Body of pancreas (tissue), 4 donors: ENCODE measurements around the gene KNSTRN. TPM values are rescaled to one million over a fixed set of nuclear protein-coding genes. Genes with fewer than 3 reads are reported as not detected.

ENCODE experiments used
- ATAC-seq: fragments of 150-250 bp; one replicate; pipeline ENCODE4 v1.9.1; 2016
- DNase-seq, 4 donors: peaks; one replicate each; pipeline ENCODE4 v3.0.0-alpha.2; 2019
- H3K27ac ChIP-seq, 4 donors: fragments of 200-600 bp; sonication (generic); 1 replicate in 3 of 4; 2 replicates in 1 of 4; pipeline versions ENCODE4 v1.5.1 to v1.6.1; 2016 to 2019; ENCODE audit warnings: mild to moderate bottlenecking in 1 of 4, mixed read lengths in 1 of 4, moderate library complexity in 1 of 4
- H3K27me3 ChIP-seq, 2 donors: fragments of 200-600 bp; sonication (generic); one replicate each; pipeline ENCODE4 v1.6.0; 2016; ENCODE audit warnings: mild to moderate bottlenecking in 1 of 2
- H3K36me3 ChIP-seq, 2 donors: fragments of 200-600 bp; sonication (generic); replicated peaks in 1 of 2; 2 replicates each; pipeline ENCODE4 v1.5.1; 2016; ENCODE audit warnings: low read depth in 2 of 2; ENCODE audit not compliant: insufficient read depth in 1 of 2
- H3K4me1 ChIP-seq: fragments of 200-600 bp; sonication (generic); one replicate; pipeline ENCODE4 v1.6.0; 2016
- H3K4me3 ChIP-seq, 2 donors: fragments of 200-600 bp; sonication (generic); 1 replicate in 1 of 2; 2 replicates in 1 of 2; pipeline ENCODE4 v1.5.1; 2016 to 2019
- H3K9me3 ChIP-seq, 3 donors: fragments of 200-600 bp; sonication (generic); 1 replicate in 2 of 3; 2 replicates in 1 of 3; pipeline ENCODE4 v1.5.1; 2016
- CTCF ChIP-seq, 7 experiments: fragments of 450-650 bp in 4 of 7; fragments of 200-600 bp in 3 of 7; sonication (generic) in 3 of 7; IDR thresholded peaks; one replicate each; pipeline ENCODE4 v1.5.1; 2016 to 2019; ENCODE audit warnings: antibody characterized with exemption in 7 of 7
- POLR2A ChIP-seq, 3 donors: fragments of 450-650 bp; IDR thresholded peaks; one replicate each; pipeline ENCODE4 v1.6.1; 2016; ENCODE audit warnings: antibody characterized with exemption in 3 of 3, mild to moderate bottlenecking in 2 of 3
- WGBS, 2 donors: methylation state at CpG; one replicate each; pipeline ENCODE4 v1.1.5; 2017; 5-methylcytosine and 5-hydroxymethylcytosine counted together
- intact Hi-C: fragments of 100-400 bp; cut with DNase I; formaldehyde crosslinking; loops from one replicate; pipeline ENCODE4 v1.15.1; 2023
- total RNA-seq, 2 donors: library from RNA; depleted of rRNA; stranded (reverse); fragments of >200 nt; gene quantifications; one replicate each; pipeline ENCODE4 v1.1.0, GENCODE V29; 2016

The KNSTRN gene
- total RNA-seq, 2 donors from 2014 or later = 3.3 to 5.7 TPM

- Histone ChIP-seq H3K27ac (no peak within 1 kb of the TSS), H3K4me1 (peaks cover 14% of the 10 kb centered on the region), H3K36me3 (no peaks in the 10 kb centered on the region), H3K27me3 (no peaks in the 10 kb centered on the region), H3K9me3 (no peaks in the 10 kb centered on the region), H3K4me3 (no peak within 1 kb of the TSS)
- WGBS, 2 donors = 2 to 42% methylated on average over 5 to 64 of the region's 82 CpGs
- ATAC-seq = peak; percentile 97
- DNase-seq = peak; percentile 87 to 90 (median 90)
- intact Hi-C loops = no loop called here
- TF ChIP-seq POLR2A (IDR thresholded peaks at IDR 0.05) (peak in 1 of 3 donors; percentile 13), CTCF (IDR thresholded peaks at IDR 0.05) (no peak)
Measured at GRCh38 chr15:40357723-40358470, 24.6 kb upstream of the KNSTRN start, which contains the start of gene DISP2. TSS of gene DISP2 (plus strand) at chr15:40358219. CDS start at chr15:40358322, 103 bp downstream.

- Histone ChIP-seq H3K27ac (no peak overlapping the region), H3K9me3 (no peaks in the 10 kb centered on the region), H3K27me3 (no peaks in the 10 kb centered on the region), H3K4me1 (peaks cover 14% of the 10 kb centered on the region), H3K36me3 (no peaks in the 10 kb centered on the region), H3K4me3 (no peak overlapping the region)
- DNase-seq = peak in 2 of 4 donors; percentile 10 to 25
- intact Hi-C loops = no loop called here
- WGBS, 2 donors = 18 to 21% methylated on average over 22 to 31 of the region's 31 CpGs
- peak; percentile 1 for ATAC-seq
- TF ChIP-seq POLR2A (IDR thresholded peaks at IDR 0.05) (no peak), CTCF (IDR thresholded peaks at IDR 0.05) (no peak)
Measured at GRCh38 chr15:40358471-40359353, 23.8 kb upstream of the KNSTRN start.

GRCh38 chr15:40360015-40360414, 22.5 kb upstream of the KNSTRN start:
- intact Hi-C loops = no loop called here
- WGBS, 2 donors = 83 to 84% methylated on average over 2 to 4 of the region's 4 CpGs
- Histone ChIP-seq H3K27ac (no peak overlapping the region), H3K27me3 (no peaks in the 10 kb centered on the region), H3K9me3 (no peaks in the 10 kb centered on the region), H3K4me1 (peaks cover 14% of the 10 kb centered on the region), H3K36me3 (no peaks in the 10 kb centered on the region), H3K4me3 (no peak overlapping the region)
- ATAC-seq (no peak), DNase-seq (no peak)
- TF ChIP-seq CTCF (IDR thresholded peaks at IDR 0.05) = no peak
- no peak for TF ChIP-seq POLR2A (IDR thresholded peaks at IDR 0.05)

- intact Hi-C loops = no loop called here
- no peak overlapping the region for H3K27ac ChIP-seq
- no peaks in the 10 kb centered on the region for H3K9me3 ChIP-seq
- DNase-seq = no peak
- H3K4me1 ChIP-seq = peaks cover 15% of the 10 kb centered on the region
- H3K4me3 ChIP-seq = no peak overlapping the region
- H3K36me3 ChIP-seq = no peaks in the 10 kb centered on the region
- ATAC-seq = no peak
- WGBS, 2 donors = 92 to 100% methylated on average over 1 to 2 of the region's 2 CpGs
- H3K27me3 ChIP-seq = no peaks in the 10 kb centered on the region
- no peak for TF ChIP-seq CTCF (IDR thresholded peaks at IDR 0.05)
- TF ChIP-seq POLR2A (IDR thresholded peaks at IDR 0.05) = no peak
Measured at GRCh38 chr15:40361640-40362039, 20.9 kb upstream of the KNSTRN start.
